A549 treated with dexamethasone at 1 μM for 4 hours (cell line): ENCODE measurements around the gene CDON. TPM values are rescaled to one million over a fixed set of nuclear protein-coding genes. Genes with fewer than 3 reads are reported as not detected.

Experiments
- total RNA-seq: library from RNA; stranded (reverse); fragments of 200-300 nt; extraction: Qiagen RNA extraction; gene quantifications from 5 replicates; pipeline ENCODE4 v1.2.3, GENCODE V29; 2022

Gene CDON
- 1.2 to 2.9 TPM (median 1.6 TPM) in 5 replicates for total RNA-seq

DNA sequence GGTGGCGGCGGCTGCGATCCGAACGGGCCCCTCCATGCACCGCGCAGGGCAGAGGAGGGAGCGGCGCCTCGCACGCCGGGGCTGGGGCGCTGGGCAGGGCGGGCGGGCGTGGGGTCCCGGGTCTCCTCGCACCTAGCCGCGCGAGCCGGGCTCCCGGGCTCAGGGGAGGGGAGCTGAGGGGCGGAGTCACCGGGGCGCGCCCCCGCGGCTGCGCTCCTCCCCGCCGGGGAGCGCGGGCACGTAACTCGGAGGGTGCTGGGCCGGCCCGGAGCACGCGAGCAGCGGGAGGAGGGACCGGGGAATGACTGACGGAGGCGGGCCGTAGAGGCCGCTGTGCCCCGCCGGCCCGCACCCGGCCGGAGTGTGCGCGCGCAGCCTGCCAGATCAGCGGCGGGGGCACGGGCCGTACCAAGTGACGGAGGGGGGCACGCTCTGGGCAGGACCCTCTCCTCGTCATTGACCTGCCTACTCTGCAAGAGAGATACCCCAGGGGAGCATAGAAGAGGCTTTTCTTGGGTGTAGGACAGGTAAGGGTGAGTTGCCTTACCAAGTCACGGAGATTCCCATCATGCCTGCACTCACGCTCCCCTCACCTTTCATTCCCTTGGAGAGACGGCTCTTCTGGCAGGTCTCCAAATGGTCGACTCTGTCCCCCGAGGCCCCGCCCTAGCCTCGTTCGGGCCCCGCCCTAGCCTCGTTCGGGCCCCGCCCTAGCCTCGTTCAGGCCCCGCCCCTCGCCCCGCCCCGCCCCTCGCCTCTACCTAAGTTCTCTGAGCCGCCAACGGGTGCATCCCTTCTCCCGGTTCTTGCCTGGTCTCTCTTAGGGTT, at the start of gene CDON:
Gene CDON, minus strand, starts transcription at position 188 of the 828 bp plus-strand sequence. CDS start 39,390 bp downstream, outside the sequence.

GRCh38 chr11:125945797-125946520, 116.7 kb downstream of the CDON start, which contains the start of gene VSIG10L2:
Gene VSIG10L2 (plus strand): TSS chr11:125946044. CDS start chr11:125946056, 12 bp downstream.

Other genes with a start within 250 kb of the CDON start
- gene PATE4, start 229.6 kb downstream of the CDON start, total RNA-seq: not detected in 5 replicates
- gene HYLS1, start 175.2 kb downstream of the CDON start, total RNA-seq: 11.8 to 13.9 TPM (median 12.5 TPM) in 5 replicates
- gene PUS3, start 159.7 kb downstream of the CDON start, total RNA-seq: 8.1 to 11.7 TPM (median 8.7 TPM) in 5 replicates
- not detected in 5 replicates for gene DDX25, start 158.4 kb downstream of the CDON start, total RNA-seq
- not detected in 5 replicates for gene VSIG10L2, start 116.8 kb downstream of the CDON start, total RNA-seq
- 15.0 to 16.5 TPM (median 15.6 TPM) in 5 replicates for gene RPUSD4, start 148.8 kb upstream of the CDON start, total RNA-seq
- gene FAM118B, start 148.9 kb upstream of the CDON start, total RNA-seq: 13.4 to 16.9 TPM (median 14.9 TPM) in 5 replicates
- gene SRPRA, start 206.0 kb upstream of the CDON start, total RNA-seq: 57.1 to 60.7 TPM (median 59.4 TPM) in 5 replicates
- 18.8 to 23.1 TPM (median 21.6 TPM) in 5 replicates for gene FOXRED1, start 206.3 kb upstream of the CDON start, total RNA-seq
- gene TIRAP, start 220.2 kb upstream of the CDON start, total RNA-seq: 5.6 to 7.5 TPM (median 6.6 TPM) in 5 replicates
- 18.5 to 20.7 TPM (median 19.2 TPM) in 5 replicates for gene DCPS, start 241.2 kb upstream of the CDON start, total RNA-seq